Ascending aorta (tissue), 2 donors: ENCODE data around the gene PYCARD. TPM values are rescaled to one million over a fixed set of nuclear protein-coding genes. Genes with fewer than 3 reads are reported as not detected.

Source experiments
- DNase-seq, 2 donors: peaks; one replicate each; pipeline ENCODE4 v3.0.0-alpha.2; 2019; ENCODE audit warnings: low spot score in 2 of 2
- H3K27ac ChIP-seq, 2 donors: fragments of 200-600 bp; sonication (generic); one replicate each; pipeline ENCODE4 v1.5.1; 2016 to 2017; ENCODE audit warnings: mild to moderate bottlenecking in 1 of 2
- H3K27me3 ChIP-seq: fragments of 200-600 bp; sonication (generic); one replicate; pipeline ENCODE4 v1.5.1; 2017
- H3K36me3 ChIP-seq, 2 donors: fragments of 200-600 bp; sonication (generic); one replicate each; pipeline ENCODE4 v1.5.1; 2016
- H3K4me1 ChIP-seq, 2 donors: fragments of 200-600 bp; sonication (generic); one replicate each; pipeline ENCODE4 v1.5.1; 2016 to 2017; ENCODE audit warnings: mild to moderate bottlenecking in 1 of 2
- H3K4me3 ChIP-seq, 2 donors: fragments of 200-600 bp; sonication (generic); one replicate each; pipeline ENCODE4 v1.5.1; 2016 to 2017; ENCODE audit warnings: mild to moderate bottlenecking in 1 of 2
- H3K9me3 ChIP-seq, 2 donors: fragments of 200-600 bp; sonication (generic); one replicate each; pipeline ENCODE4 v1.5.1; 2016
- CTCF ChIP-seq, 3 experiments: fragments of 200-600 bp in 2 of 3; fragments of 450-650 bp in 1 of 3; sonication (generic) in 2 of 3; IDR thresholded peaks; one replicate each; pipeline ENCODE4 v1.5.1; 2016 to 2019; ENCODE audit warnings: antibody characterized with exemption in 3 of 3, mild to moderate bottlenecking in 1 of 3, moderate library complexity in 1 of 3
- intact Hi-C: fragments of 100-400 bp; cut with DNase I; formaldehyde crosslinking; loops from one replicate; pipeline ENCODE4 v1.15.1; 2023
- total RNA-seq: library from RNA; depleted of rRNA; stranded (reverse); fragments of >200 nt; gene quantifications from one replicate; pipeline ENCODE4 v1.1.0, GENCODE V29; 2016

PYCARD gene
- total RNA-seq, 1 donor from 2014 or later: 21.1 TPM

GRCh38 chr16:31184888-31185287 is 17.7 kb downstream of the PYCARD start:
- H3K9me3 ChIP-seq: no peaks in the 10 kb centered on the region
- no peak for DNase-seq
- intact Hi-C loops: loop anchor here (5.0 kb wide), 4 partner anchors 78 to 322 kb away; partner anchors contain the start of genes BCKDK, RUSF1, VKORC1 and ZNF843
- peaks cover 5 to 28% of the 10 kb centered on the region in 2 donors for H3K4me1 ChIP-seq
- no peak overlapping the region for H3K27ac ChIP-seq
- H3K27me3 ChIP-seq: no peaks in the 10 kb centered on the region
- TF ChIP-seq CTCF (IDR thresholded peaks at IDR 0.05): no peak
- no peak overlapping the region for H3K4me3 ChIP-seq
- H3K36me3 ChIP-seq: peaks cover 74 to 77% of the 10 kb centered on the region in 2 donors

GRCh38 chr16:31183432-31184428 is 18.8 kb downstream of the PYCARD start:
- Histone ChIP-seq H3K4me1 (peaks cover 5 to 33% of the 10 kb centered on the region in 2 donors), H3K27me3 (no peaks in the 10 kb centered on the region), H3K9me3 (no peaks in the 10 kb centered on the region), H3K4me3 (peak overlapping the region in 1 of 2 donors; percentile 97), H3K36me3 (peaks cover 62 to 66% of the 10 kb centered on the region in 2 donors), H3K27ac (no peak overlapping the region)
- DNase-seq: no peak
- intact Hi-C loops: loop anchor here (5.0 kb wide), 4 partner anchors 76 to 324 kb away; partner anchors contain the start of genes BCKDK, RUSF1, VKORC1 and ZNF843
- no peak for TF ChIP-seq CTCF (IDR thresholded peaks at IDR 0.05)

DNA sequence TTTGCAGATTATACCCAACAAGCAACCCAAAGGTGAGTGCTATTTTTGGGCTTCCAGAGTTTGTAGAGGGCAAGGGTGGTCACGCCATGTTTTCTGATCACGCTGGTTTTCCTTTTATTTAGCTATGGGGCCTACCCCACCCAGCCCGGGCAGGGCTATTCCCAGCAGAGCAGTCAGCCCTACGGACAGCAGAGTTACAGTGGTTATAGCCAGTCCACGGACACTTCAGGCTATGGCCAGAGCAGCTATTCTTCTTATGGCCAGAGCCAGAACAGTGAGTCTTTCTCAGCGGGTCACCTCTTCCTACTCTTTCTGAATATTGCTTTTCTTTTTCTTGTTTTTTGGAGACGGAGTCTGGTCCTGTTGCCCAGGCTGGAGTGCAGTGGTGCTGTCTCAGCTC is 20.2 kb downstream of the PYCARD start:
- no peak for TF ChIP-seq CTCF (IDR thresholded peaks at IDR 0.05)
- intact Hi-C loops: loop anchor here (5.0 kb wide), 4 partner anchors 75 to 325 kb away; partner anchors contain the start of genes BCKDK, RUSF1, VKORC1 and ZNF843
- Histone ChIP-seq H3K27me3 (no peaks in the 10 kb centered on the region), H3K36me3 (peaks cover 50 to 52% of the 10 kb centered on the region in 2 donors), H3K4me1 (peaks cover 5 to 35% of the 10 kb centered on the region in 2 donors), H3K9me3 (no peaks in the 10 kb centered on the region), H3K27ac (no peak overlapping the region), H3K4me3 (peak overlapping the region; percentile 7 to 97)
- no peak for DNase-seq

DNA sequence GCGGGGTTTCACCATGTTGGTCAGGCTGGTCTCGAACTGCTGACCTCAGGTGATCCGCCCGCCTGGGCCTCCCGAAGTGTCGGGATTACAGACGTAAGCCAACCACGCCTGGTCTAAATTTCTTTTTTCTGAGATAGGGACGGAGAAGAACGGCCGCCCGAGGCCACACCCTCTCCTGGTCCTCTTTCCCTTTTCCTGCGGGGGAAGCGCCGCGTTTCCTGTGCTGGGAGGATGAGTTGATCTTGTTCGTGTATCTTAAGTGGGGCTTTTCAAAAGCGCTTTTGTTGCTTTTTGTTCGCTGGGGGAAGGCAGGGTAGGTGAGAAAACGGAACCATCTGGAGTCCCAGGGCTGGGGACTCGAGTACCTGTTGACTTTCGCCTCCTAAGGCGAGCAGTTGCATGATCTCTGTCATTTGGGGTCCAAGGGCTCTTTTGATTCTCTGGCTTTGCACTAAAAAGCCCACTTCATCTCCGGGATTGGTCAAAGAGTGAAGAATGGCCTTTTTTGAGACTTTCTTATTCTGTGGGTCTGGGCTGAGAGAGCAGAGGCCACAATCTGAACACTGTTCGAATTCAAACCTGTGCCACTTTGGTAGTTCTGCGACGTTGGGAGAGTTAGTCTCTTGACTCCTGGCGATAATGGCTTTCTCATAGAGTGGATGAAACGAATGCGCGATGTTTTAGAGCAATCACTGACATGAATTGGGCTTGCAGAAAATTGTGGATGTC is 21.3 kb downstream of the PYCARD start:
- no peak for TF ChIP-seq CTCF (IDR thresholded peaks at IDR 0.05)
- intact Hi-C loops: loop anchor here (5.0 kb wide), 4 partner anchors 74 to 326 kb away; partner anchors contain the start of genes BCKDK, RUSF1, VKORC1 and ZNF843

GRCh38 chr16:31179747-31180459 is 22.7 kb downstream of the PYCARD start, which contains the start of gene FUS:
TSS of gene FUS (plus strand) at chr16:31180139. CDS start at chr16:31180215, 76 bp downstream.
- no peaks in the 10 kb centered on the region for H3K27me3 ChIP-seq
- intact Hi-C loops: loop anchor here (1.0 to 5.0 kb wide), 9 partner anchors 38 to 692 kb away; partner anchors contain the start of genes ARMC5, BCKDK, RUSF1 and VKORC1

More for the DNA sequence above, 21.3 kb downstream of the PYCARD start:
- H3K4me1 ChIP-seq: peaks cover 5 to 35% of the 10 kb centered on the region in 2 donors
- no peak for DNase-seq
- H3K9me3 ChIP-seq: no peaks in the 10 kb centered on the region
- H3K4me3 ChIP-seq: peak overlapping the region; percentile 92 to 97
- H3K27ac ChIP-seq: peak overlapping the region; percentile 98 to 99
- peaks cover 38 to 41% of the 10 kb centered on the region in 2 donors for H3K36me3 ChIP-seq
- H3K27me3 ChIP-seq: no peaks in the 10 kb centered on the region

More at GRCh38 chr16:31179747-31180459, 22.7 kb downstream of the PYCARD start, which contains the start of gene FUS:
- Histone ChIP-seq H3K27ac (peak within 1 kb of the TSS; percentile 98 to 99), H3K4me3 (peak within 1 kb of the TSS; percentile 92 to 97), H3K4me1 (peaks cover 5 to 35% of the 10 kb centered on the region in 2 donors), H3K9me3 (no peaks in the 10 kb centered on the region), H3K36me3 (peaks cover 25 to 27% of the 10 kb centered on the region in 2 donors)
- peak; percentile 44 to 94 for DNase-seq
- TF ChIP-seq CTCF (IDR thresholded peaks at IDR 0.05): peak in 1 of 3 experiments; percentile 3
